ENCODE data around the gene ABCC6.
"Not testable (repeated sequence)": the region's sequence is repeated elsewhere in the genome, so short reads cannot be mapped to it uniquely, and the experiment has no call there.

ABCC6 gene

GRCh38 chr16:16221382-16221781 is 1.9 kb downstream of the ABCC6 start:
- not testable (repeated sequence) for DNase-seq

- not testable (repeated sequence) for DNase-seq
Measured at GRCh38 chr16:16220449-16220848, 2.8 kb downstream of the ABCC6 start.

- DNase-seq: not testable (repeated sequence)
Measured at GRCh38 chr16:16218787-16219186, 4.5 kb downstream of the ABCC6 start.

GRCh38 chr16:16218349-16218748 is 4.9 kb downstream of the ABCC6 start:
- not testable (repeated sequence) for DNase-seq

GRCh38 chr16:16213863-16214293 is 9.4 kb downstream of the ABCC6 start:
- DNase-seq: not testable (repeated sequence)

GRCh38 chr16:16211404-16211803 is 11.9 kb downstream of the ABCC6 start:
- DNase-seq: not testable (repeated sequence)

- DNase-seq: not testable (repeated sequence)
Measured at GRCh38 chr16:16208461-16208860, 14.8 kb downstream of the ABCC6 start.

- not testable (repeated sequence) for DNase-seq
Measured at GRCh38 chr16:16207787-16208334, 15.4 kb downstream of the ABCC6 start.

GRCh38 chr16:16207097-16207786 is 16.1 kb downstream of the ABCC6 start:
- DNase-seq: not testable (repeated sequence)

GRCh38 chr16:16205864-16206263 is 17.4 kb downstream of the ABCC6 start:
- not testable (repeated sequence) for DNase-seq

GRCh38 chr16:16204552-16204951 is 18.7 kb downstream of the ABCC6 start:
- not testable (repeated sequence) for DNase-seq

- not testable (repeated sequence) for DNase-seq
Measured at GRCh38 chr16:16203494-16203893, 19.8 kb downstream of the ABCC6 start.

- peak; percentile 54 for DNase-seq
Measured at GRCh38 chr16:16202400-16203143, 20.7 kb downstream of the ABCC6 start.

- not testable (repeated sequence) for DNase-seq
Measured at GRCh38 chr16:16201880-16202279, 21.4 kb downstream of the ABCC6 start.

- not testable (repeated sequence) for DNase-seq
Measured at GRCh38 chr16:16200391-16200790, 22.9 kb downstream of the ABCC6 start.

- DNase-seq: peak; percentile 10
Measured at GRCh38 chr16:16199428-16199827, 23.9 kb downstream of the ABCC6 start.

GRCh38 chr16:16197966-16198365 is 25.3 kb downstream of the ABCC6 start:
- no peak for DNase-seq

GRCh38 chr16:16197331-16197730 is 26.0 kb downstream of the ABCC6 start:
- no peak for DNase-seq

GRCh38 chr16:16196099-16196498 is 27.2 kb downstream of the ABCC6 start:
- no peak for DNase-seq

- DNase-seq: no peak
Measured at GRCh38 chr16:16191493-16192167, 31.7 kb downstream of the ABCC6 start.

GRCh38 chr16:16190966-16191365 is 32.3 kb downstream of the ABCC6 start:
- not testable (repeated sequence) for DNase-seq

GRCh38 chr16:16190546-16190945 is 32.7 kb downstream of the ABCC6 start:
- no peak for DNase-seq

- no peak for DNase-seq
Measured at GRCh38 chr16:16189842-16190241, 33.5 kb downstream of the ABCC6 start.

Measured in activated CD4-positive, alpha-beta T cell treated with anti-CD3 and anti-CD28 coated beads, Interleukin-10, Interleukin-2, amounts not matched to agents 100 ng/mL and 50 ng/mL, durations not matched to agents 16 hours and 8 hours (primary cell).